Jurkat, Clone E6-1 (cell line): ENCODE results near the gene LAMA1.

Source experiments
- DNase-seq: peaks from one replicate; pipeline ENCODE4 v3.0.0-alpha.2; 2011; ENCODE audit warnings: low read depth, low spot score
- H3K4me3 ChIP-seq: 2 replicates; pipeline ENCODE4 v1.5.1; 2011; ENCODE audit warnings: mild to moderate bottlenecking, low read length, control low read depth, moderate library complexity

Gene LAMA1

GRCh38 chr18:7004009-7004408, 113.6 kb downstream of the LAMA1 start:
- H3K4me3 ChIP-seq, result no peak overlapping the region
- no peak for DNase-seq

- no peak for DNase-seq
- no peak overlapping the region for H3K4me3 ChIP-seq
These were observed 115.5 kb downstream of the LAMA1 start for GRCh38 chr18:7002107-7002506.

- peak; percentile 7 for DNase-seq
- H3K4me3 ChIP-seq, result no peak overlapping the region
These were observed 117.0 kb downstream of the LAMA1 start for GRCh38 chr18:7000484-7001096.

- DNase-seq, result no peak
- H3K4me3 ChIP-seq, result no peak overlapping the region
These were observed 119.8 kb downstream of the LAMA1 start for GRCh38 chr18:6997808-6998207.

- H3K4me3 ChIP-seq, result no peak overlapping the region
- DNase-seq, result no peak
These were observed 122.7 kb downstream of the LAMA1 start for GRCh38 chr18:6994771-6995430.

GRCh38 chr18:6994056-6994770, 123.4 kb downstream of the LAMA1 start:
- H3K4me3 ChIP-seq, result no peak overlapping the region
- no peak for DNase-seq

- H3K4me3 ChIP-seq, result no peak overlapping the region
- DNase-seq, result no peak
These were observed 124.8 kb downstream of the LAMA1 start for GRCh38 chr18:6992761-6993160.

- H3K4me3 ChIP-seq, result no peak overlapping the region
- no peak for DNase-seq
These were observed 134.2 kb downstream of the LAMA1 start for GRCh38 chr18:6983366-6983765.

- no peak for DNase-seq
- H3K4me3 ChIP-seq, result no peak overlapping the region
These were observed 135.2 kb downstream of the LAMA1 start for GRCh38 chr18:6982398-6982797.

- H3K4me3 ChIP-seq, result no peak overlapping the region
- DNase-seq, result no peak
These were observed 137.2 kb downstream of the LAMA1 start for GRCh38 chr18:6980363-6980762.

GRCh38 chr18:6979954-6980353, 137.6 kb downstream of the LAMA1 start:
- no peak for DNase-seq
- no peak overlapping the region for H3K4me3 ChIP-seq

- no peak overlapping the region for H3K4me3 ChIP-seq
- no peak for DNase-seq
These were observed 140.7 kb downstream of the LAMA1 start for GRCh38 chr18:6976935-6977334.

- H3K4me3 ChIP-seq, result no peak overlapping the region
- no peak for DNase-seq
These were observed 142.5 kb downstream of the LAMA1 start for GRCh38 chr18:6975084-6975483.

- H3K4me3 ChIP-seq, result no peak overlapping the region
- DNase-seq, result no peak
These were observed 145.6 kb downstream of the LAMA1 start for GRCh38 chr18:6971823-6972478.

- H3K4me3 ChIP-seq, result no peak overlapping the region
- no peak for DNase-seq
These were observed 154.0 kb downstream of the LAMA1 start for GRCh38 chr18:6963452-6964097.

- no peak overlapping the region for H3K4me3 ChIP-seq
- no peak for DNase-seq
These were observed 154.8 kb downstream of the LAMA1 start for GRCh38 chr18:6962571-6963451.

- no peak for DNase-seq
- H3K4me3 ChIP-seq, result no peak overlapping the region
These were observed 156.3 kb downstream of the LAMA1 start for GRCh38 chr18:6961331-6961730.

- no peak for DNase-seq
- no peak overlapping the region for H3K4me3 ChIP-seq
These were observed 156.9 kb downstream of the LAMA1 start for GRCh38 chr18:6960656-6961055.

GRCh38 chr18:6960124-6960523, 157.5 kb downstream of the LAMA1 start:
- H3K4me3 ChIP-seq, result no peak overlapping the region
- no peak for DNase-seq
